Prostate gland (tissue), 2 donors: ENCODE results near the gene NCAM1. TPM values are rescaled to one million over a fixed set of nuclear protein-coding genes. Genes with fewer than 3 reads are reported as not detected.

Experiments
- DNase-seq: peaks from one replicate; pipeline ENCODE4 v3.0.0-alpha.2; 2019; ENCODE audit warnings: low spot score
- H3K27ac ChIP-seq, 2 donors: fragments of 200-600 bp; sonication (generic); 2 replicates each; pipeline ENCODE4 v1.5.1; 2017 to 2019
- H3K27me3 ChIP-seq: fragments of 200-600 bp; sonication (generic); replicated peaks from 2 replicates; pipeline ENCODE4 v1.5.1; 2019; ENCODE audit not compliant: insufficient read depth
- H3K36me3 ChIP-seq, 2 donors: fragments of 200-600 bp; sonication (generic); 1 replicate in 1 of 2; 2 replicates in 1 of 2; pipeline versions ENCODE4 v1.5.1 to v1.8.1; 2017 to 2019
- H3K4me1 ChIP-seq: fragments of 200-600 bp; sonication (generic); replicated peaks from 2 replicates; pipeline ENCODE4 v1.5.1; 2019
- H3K4me3 ChIP-seq, 2 donors: fragments of 200-600 bp; sonication (generic); 2 replicates each; pipeline ENCODE4 v1.5.1; 2017 to 2019
- H3K9me3 ChIP-seq: fragments of 200-600 bp; sonication (generic); 2 replicates; pipeline ENCODE4 v1.5.1; 2017
- CTCF ChIP-seq, 4 experiments: fragments of 200-600 bp in 2 of 4; fragments of 450-650 bp in 2 of 4; sonication (generic) in 2 of 4; IDR thresholded peaks; 1 replicate in 3 of 4; 2 replicates in 1 of 4; pipeline ENCODE4 v1.5.1; 2016 to 2019; ENCODE audit warnings: antibody characterized with exemption in 4 of 4, mild to moderate bottlenecking in 2 of 4, moderate library complexity in 2 of 4
- POLR2A ChIP-seq: fragments of 450-650 bp; IDR thresholded peaks from one replicate; pipeline ENCODE4 v1.6.1; 2016; ENCODE audit warnings: antibody characterized with exemption, mild to moderate bottlenecking
- POLR2AphosphoS5 ChIP-seq: sonication (generic); formaldehyde crosslinking; IDR thresholded peaks from one replicate; pipeline ENCODE4 v1.6.1; 2017; ENCODE audit warnings: antibody characterized with exemption
- WGBS: methylation state at CpG from one replicate; pipeline ENCODE4 v1.1.5; 2018; 5-methylcytosine and 5-hydroxymethylcytosine counted together
- intact Hi-C: fragments of 100-400 bp; cut with DNase I; formaldehyde crosslinking; loops from one replicate; pipeline ENCODE4 v1.14.2; 2022
- total RNA-seq, 2 donors: library from RNA; depleted of rRNA; stranded (reverse); fragments of >200 nt; gene quantifications; one replicate each; pipeline ENCODE4 v1.1.0, GENCODE V29; 2016

The NCAM1 gene
- total RNA-seq, 2 donors from 2014 or later = 3.8 to 39.7 TPM

GRCh38 chr11:112968941-112969713 is 7.9 kb downstream of the NCAM1 start:
- Histone ChIP-seq H3K27me3 (no peaks in the 10 kb centered on the region), H3K36me3 (no peaks in the 10 kb centered on the region), H3K4me3 (no peak overlapping the region), H3K4me1 (no peaks in the 10 kb centered on the region), H3K27ac (no peak overlapping the region), H3K9me3 (no peaks in the 10 kb centered on the region)
- TF ChIP-seq POLR2A (no peak), CTCF (IDR thresholded peaks at IDR 0.05) (no peak), POLR2AphosphoS5 (no peak)
- intact Hi-C loops = loop anchor here (10.0 kb wide), 1 partner anchor 674 kb away; no protein-coding TSS in a partner anchor
- WGBS = 41% methylated on average over 6 of the region's 6 CpGs
- no peak for DNase-seq

GRCh38 chr11:112971195-112971594 is 10.0 kb downstream of the NCAM1 start:
- WGBS = 84% methylated on average over 4 of the region's 4 CpGs
- H3K27me3 ChIP-seq = no peaks in the 10 kb centered on the region
- TF ChIP-seq POLR2A (no peak), POLR2AphosphoS5 (no peak), CTCF (IDR thresholded peaks at IDR 0.05) (no peak)
- no peaks in the 10 kb centered on the region for H3K4me1 ChIP-seq
- intact Hi-C loops = no loop called here
- H3K4me3 ChIP-seq = no peak overlapping the region
- H3K36me3 ChIP-seq = no peaks in the 10 kb centered on the region
- H3K9me3 ChIP-seq = no peaks in the 10 kb centered on the region
- no peak for DNase-seq
- H3K27ac ChIP-seq = no peak overlapping the region

DNA sequence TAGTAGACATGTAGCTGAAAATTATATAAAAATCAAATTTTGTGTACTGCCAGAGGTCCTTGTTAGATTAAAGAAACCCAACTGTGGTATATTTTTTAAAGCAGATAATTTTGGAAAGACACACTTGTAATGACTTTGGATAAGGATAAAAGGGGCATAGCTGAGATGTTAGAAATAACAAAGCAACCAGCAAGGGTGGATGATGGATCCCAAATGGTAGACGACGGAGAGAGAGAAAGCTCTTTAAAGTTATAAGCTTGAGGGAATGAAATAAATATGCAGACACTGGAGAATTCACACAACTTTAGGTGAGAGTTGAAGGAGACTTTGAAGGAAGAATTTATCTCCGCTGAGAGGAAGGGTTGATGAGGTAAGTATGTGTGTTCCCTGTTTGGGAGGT is 10.6 kb downstream of the NCAM1 start:
- H3K9me3 ChIP-seq = no peaks in the 10 kb centered on the region
- no peak for DNase-seq
- no peak overlapping the region for H3K4me3 ChIP-seq
- no peak for TF ChIP-seq POLR2AphosphoS5
- TF ChIP-seq CTCF (IDR thresholded peaks at IDR 0.05) = no peak
- no peak for TF ChIP-seq POLR2A
- H3K27me3 ChIP-seq = no peaks in the 10 kb centered on the region
- WGBS = 65% methylated on average over 3 of the region's 3 CpGs
- no peak overlapping the region for H3K27ac ChIP-seq
- no peaks in the 10 kb centered on the region for H3K36me3 ChIP-seq
- intact Hi-C loops = no loop called here
- no peaks in the 10 kb centered on the region for H3K4me1 ChIP-seq

GRCh38 chr11:112972399-112973145 is 11.4 kb downstream of the NCAM1 start:
- no peak overlapping the region for H3K4me3 ChIP-seq
- TF ChIP-seq CTCF (IDR thresholded peaks at IDR 0.05) (no peak), POLR2A (no peak), POLR2AphosphoS5 (no peak)
- no peaks in the 10 kb centered on the region for H3K27me3 ChIP-seq
- H3K4me1 ChIP-seq = no peaks in the 10 kb centered on the region
- H3K9me3 ChIP-seq = no peaks in the 10 kb centered on the region
- no peak overlapping the region for H3K27ac ChIP-seq
- 71% methylated on average over 5 of the region's 5 CpGs for WGBS
- no peaks in the 10 kb centered on the region for H3K36me3 ChIP-seq
- intact Hi-C loops = no loop called here
- DNase-seq = no peak
